OCI-LY7 (cell line): ENCODE measurements around the gene TPBGL.

Experiments used
- EZH2phosphoT487 ChIP-seq: fragments of 200-600 bp; sonication (generic); IDR thresholded peaks from 2 replicates; pipeline ENCODE4 v1.6.1; 2018; ENCODE audit warnings: low read depth, borderline replicate concordance, mild to moderate bottlenecking, mixed run types, antibody characterized with exemption, low read length, moderate library complexity, mixed read lengths
- TF ChIP-seq, protein P1 (sequence below): fragments of 200-600 bp; sonication (generic); conservative IDR thresholded peaks from 2 replicates; pipeline ENCODE4 v1.5.1; 2014; ENCODE audit warnings: mild to moderate bottlenecking, antibody characterized with exemption, low read length, moderate library complexity, mixed read lengths

DNA sequence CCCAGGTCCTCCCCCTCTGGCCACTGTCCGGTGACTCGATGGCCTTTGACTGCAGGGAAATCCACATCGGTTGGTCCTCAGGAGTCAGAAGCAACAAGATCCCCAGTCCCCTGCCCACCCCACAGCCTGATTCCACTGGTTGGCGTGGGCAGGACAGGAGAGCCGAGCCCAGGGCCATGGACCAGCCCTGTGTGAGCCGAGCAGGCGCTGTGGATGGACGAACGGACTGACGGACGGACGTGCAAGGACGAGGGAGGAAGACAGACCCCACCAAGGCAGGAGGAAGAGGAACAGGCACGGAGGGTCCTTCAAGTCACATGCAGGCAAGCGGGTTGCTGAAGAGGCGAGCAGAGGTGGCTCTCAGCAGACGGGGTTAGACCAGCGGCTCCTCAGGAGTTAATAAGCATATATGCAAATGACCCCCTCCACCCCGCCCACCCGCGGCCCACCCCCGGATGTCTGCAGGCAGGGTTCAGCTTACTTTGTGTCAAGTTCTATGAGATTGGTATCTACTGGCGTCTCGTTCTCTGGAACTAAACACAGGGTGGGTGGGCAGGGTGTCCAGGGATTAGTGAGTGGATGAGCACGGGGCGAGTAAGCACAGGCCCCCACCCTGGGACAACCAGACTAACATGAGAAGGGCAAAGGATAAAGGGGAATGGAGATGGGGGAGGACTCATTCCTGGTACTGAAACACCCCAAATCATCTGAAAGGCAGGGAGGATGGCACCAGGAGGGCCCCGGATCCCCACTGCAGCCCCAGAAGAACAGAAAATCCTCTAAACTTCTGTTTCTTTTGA, 26.8 kb downstream of the TPBGL start:
- TF ChIP-seq, protein P1, sequence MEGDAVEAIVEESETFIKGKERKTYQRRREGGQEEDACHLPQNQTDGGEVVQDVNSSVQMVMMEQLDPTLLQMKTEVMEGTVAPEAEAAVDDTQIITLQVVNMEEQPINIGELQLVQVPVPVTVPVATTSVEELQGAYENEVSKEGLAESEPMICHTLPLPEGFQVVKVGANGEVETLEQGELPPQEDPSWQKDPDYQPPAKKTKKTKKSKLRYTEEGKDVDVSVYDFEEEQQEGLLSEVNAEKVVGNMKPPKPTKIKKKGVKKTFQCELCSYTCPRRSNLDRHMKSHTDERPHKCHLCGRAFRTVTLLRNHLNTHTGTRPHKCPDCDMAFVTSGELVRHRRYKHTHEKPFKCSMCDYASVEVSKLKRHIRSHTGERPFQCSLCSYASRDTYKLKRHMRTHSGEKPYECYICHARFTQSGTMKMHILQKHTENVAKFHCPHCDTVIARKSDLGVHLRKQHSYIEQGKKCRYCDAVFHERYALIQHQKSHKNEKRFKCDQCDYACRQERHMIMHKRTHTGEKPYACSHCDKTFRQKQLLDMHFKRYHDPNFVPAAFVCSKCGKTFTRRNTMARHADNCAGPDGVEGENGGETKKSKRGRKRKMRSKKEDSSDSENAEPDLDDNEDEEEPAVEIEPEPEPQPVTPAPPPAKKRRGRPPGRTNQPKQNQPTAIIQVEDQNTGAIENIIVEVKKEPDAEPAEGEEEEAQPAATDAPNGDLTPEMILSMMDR: no peak
- TF ChIP-seq EZH2phosphoT487: no peak
